Smooth muscle cell of bladder (primary cell): ENCODE measurements around the gene MAP1LC3C. TPM values are rescaled to one million over a fixed set of nuclear protein-coding genes. Genes with fewer than 3 reads are reported as not detected.

Experiments
- total RNA-seq: library from RNA; depleted of rRNA; stranded (reverse); fragments of >200 nt; gene quantifications from 2 replicates; pipeline ENCODE4 v1.2.3, GENCODE V29; 2014

Gene MAP1LC3C
- total RNA-seq = 0.14 and 0.18 TPM in 2 replicates

DNA sequence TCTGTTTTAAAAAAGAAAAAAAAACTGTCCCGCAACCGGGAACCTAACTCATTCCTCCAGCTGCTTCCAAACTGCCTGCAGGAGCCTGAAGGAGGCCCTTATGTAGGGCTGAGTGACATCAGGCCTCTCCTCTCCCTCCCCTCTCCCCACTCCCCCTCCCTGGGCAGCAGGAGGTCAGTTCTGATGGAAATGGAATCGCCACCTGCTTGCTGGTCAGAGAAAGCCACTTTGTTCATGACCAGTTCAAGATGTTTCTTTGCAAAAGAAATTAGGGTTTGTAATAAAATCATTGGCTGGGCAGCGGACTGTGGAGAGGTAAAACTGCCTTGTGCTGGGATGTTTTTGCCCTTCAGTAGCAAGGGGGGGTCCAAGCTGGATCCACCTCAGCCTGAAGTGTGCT is at the start of gene MAP1LC3C:
MAP1LC3C (minus strand) TSS at position 73 of the 400 bp plus-strand sequence. CDS start 90 bp downstream, outside the sequence.

DNA sequence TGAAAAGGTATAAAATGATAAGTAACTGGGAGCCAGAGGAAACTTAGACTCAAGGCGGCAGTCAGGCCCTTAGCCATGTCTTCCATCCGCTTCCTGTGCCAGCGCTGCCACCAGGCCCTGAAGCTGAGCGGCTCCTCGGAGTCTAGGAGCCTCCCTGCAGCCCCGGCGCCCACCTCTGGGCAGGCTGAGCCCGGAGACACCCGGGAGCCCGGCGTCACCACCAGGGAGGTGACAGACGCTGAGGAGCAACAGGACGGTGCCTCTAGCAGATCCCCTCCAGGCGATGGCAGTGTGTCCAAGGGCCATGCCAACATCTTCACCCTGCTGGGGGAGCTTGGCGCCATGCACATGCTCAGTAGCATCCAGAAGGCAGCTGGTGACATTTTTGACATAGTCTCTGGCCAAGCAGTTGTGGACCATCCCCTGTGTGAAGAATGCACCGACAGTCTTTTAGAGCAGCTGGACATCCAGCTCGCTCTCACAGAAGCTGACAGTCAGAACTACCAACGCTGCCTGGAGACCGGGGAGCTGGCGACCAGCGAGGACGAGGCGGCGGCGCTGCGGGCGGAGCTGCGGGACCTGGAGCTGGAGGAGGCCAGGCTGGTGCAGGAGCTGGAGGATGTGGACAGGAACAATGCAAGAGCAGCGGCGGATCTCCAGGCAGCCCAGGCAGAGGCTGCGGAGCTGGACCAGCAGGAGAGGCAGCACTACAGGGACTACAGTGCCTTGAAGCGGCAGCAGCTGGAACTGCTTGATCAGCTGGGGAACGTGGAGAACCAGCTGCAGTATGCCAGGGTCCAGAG is 41.0 kb downstream of the MAP1LC3C start, which contains the start of gene BECN2:
BECN2 (plus strand) TSS at position 76 of the 803 bp plus-strand sequence; CDS start at position 76, 0 bp downstream.

Other genes starting within 250 kb of the MAP1LC3C start
- 1.8 and 2.8 TPM in 2 replicates for gene EXO1, start 150.9 kb downstream of the MAP1LC3C start, total RNA-seq
- not detected in 2 replicates for gene BECN2, start 41.3 kb downstream of the MAP1LC3C start, total RNA-seq